HG03139 (cell line): ENCODE measurements around the gene RNF217.
"Not testable (repeated sequence)": the region's sequence is repeated elsewhere in the genome, so short reads cannot be mapped to it uniquely, and the experiment has no call there.

ENCODE experiments used
- ATAC-seq: cut with Tn5 transposase; IDR thresholded peaks from one replicate; pipeline ENCODE4 v1.9.1; 2021; ENCODE audit not compliant: unreplicated experiment

Gene RNF217

GRCh38 chr6:124962639-124963415 lies 590 bp downstream of the RNF217 start:
- no peak for ATAC-seq

- ATAC-seq, result no peak
Observed at GRCh38 chr6:124963416-124963785, 1.2 kb downstream of the RNF217 start.

GRCh38 chr6:124963831-124964763 lies 1.9 kb downstream of the RNF217 start:
- no peak for ATAC-seq

GRCh38 chr6:124964764-124965105 lies 2.5 kb downstream of the RNF217 start:
- ATAC-seq, result no peak

- not testable (repeated sequence) for ATAC-seq
Observed at GRCh38 chr6:124965424-124965850, 3.2 kb downstream of the RNF217 start.

DNA sequence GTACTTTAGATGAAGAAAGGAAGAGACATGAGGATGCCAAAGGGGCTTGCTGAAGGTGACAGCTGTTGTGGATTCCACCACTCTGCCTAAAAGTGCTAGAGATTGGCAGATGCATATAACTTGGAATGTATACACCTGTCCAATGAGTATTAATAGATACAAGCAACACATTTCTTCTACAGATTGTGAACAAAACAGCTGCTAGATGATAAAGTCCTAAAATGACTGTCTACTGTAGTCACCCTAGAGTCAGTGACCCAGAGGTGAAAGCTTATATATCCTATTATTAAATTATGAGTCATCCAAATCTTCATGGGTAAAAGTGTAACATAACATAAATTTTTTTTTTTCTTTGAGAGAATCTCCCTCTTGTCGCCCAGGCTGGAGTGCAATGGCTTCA lies 5.2 kb downstream of the RNF217 start:
- no peak for ATAC-seq

DNA sequence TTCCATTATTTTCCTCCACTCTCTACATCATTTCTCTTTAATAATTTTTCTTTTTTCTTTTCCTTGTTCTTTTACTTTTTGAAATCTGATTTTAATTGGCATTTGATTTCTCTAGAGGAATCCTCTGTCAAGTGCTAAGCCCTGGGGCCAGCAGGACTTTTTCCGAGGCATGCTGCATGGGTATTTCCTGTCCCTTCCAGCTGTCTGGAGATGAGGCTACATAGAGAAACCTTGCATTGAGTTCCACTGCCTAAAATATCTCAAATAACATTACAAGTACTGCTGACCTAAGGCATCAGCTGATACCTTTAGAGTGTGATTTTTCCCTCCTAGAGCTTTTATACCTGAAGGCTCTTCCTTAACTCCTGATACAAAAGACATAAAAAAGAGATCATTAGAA lies 6.2 kb downstream of the RNF217 start:
- ATAC-seq, result no peak

GRCh38 chr6:124970243-124970642 lies 8.0 kb downstream of the RNF217 start:
- no peak for ATAC-seq

DNA sequence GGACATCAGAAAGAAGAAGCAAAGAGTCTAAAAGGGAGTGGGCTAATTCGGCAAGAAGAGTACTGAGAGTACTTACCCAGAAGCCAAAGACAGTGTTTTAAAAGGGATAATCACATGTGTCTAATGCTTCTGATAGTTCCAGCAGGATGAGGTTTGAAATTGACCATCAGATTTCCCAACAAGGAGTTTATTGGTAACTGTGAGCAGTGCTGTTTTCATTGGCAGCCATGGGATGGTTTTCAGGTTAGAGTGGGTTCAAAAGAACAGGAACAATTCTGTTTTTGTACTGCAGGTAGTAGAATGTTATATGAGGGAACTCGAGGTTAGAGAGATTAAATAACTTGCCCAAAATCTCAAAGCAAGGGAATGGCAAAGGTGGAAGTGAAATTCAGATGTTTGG lies 8.5 kb downstream of the RNF217 start:
- ATAC-seq, result no peak

DNA sequence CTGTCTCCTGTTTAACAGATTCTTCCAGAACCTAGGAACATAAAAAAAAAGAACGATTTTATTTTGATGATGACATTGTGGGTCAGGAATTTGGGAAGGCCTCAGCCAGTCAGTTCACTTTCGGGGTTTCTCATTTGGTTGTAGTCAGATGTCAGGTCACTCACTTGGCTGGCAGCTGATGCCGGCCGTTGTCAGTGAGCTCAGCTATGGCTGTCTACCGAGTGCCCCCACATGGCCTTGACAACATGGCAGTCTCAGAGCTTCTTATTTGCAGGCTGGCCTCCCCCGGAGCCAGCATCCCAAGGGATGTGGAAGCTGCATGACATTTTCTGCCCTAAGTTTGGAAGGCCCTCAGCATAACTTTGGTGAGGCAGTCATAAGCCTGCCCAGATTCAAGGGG lies 11.5 kb downstream of the RNF217 start:
- ATAC-seq, result no peak

DNA sequence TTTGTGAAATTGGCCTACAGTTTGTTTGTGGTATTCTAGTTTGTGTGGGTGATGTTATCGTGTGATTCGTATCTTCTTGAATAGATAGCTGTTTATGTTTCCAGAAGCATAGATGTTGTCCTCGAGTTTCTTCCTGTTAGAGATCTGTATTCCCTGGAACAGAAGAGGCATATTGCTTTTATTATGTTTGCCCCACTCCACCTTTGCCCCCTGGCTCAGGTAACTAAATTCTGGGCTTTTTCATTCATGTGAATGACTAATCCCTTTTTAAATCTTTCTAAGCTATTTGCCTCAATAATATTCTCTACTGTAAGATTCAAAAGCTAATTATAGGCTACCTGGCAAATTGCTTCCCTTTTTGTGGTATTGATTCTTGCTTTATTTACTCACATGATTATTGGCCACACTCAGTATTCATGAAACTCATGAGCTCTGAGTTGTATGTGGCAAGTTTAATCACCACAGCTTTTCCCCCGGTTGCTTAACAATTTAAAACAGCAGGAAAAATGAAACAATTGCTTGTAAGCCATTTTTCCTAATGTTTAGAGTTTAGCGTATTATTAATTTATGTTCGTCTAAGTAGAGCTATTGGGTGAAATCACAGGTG lies 12.6 kb downstream of the RNF217 start:
- no peak for ATAC-seq

DNA sequence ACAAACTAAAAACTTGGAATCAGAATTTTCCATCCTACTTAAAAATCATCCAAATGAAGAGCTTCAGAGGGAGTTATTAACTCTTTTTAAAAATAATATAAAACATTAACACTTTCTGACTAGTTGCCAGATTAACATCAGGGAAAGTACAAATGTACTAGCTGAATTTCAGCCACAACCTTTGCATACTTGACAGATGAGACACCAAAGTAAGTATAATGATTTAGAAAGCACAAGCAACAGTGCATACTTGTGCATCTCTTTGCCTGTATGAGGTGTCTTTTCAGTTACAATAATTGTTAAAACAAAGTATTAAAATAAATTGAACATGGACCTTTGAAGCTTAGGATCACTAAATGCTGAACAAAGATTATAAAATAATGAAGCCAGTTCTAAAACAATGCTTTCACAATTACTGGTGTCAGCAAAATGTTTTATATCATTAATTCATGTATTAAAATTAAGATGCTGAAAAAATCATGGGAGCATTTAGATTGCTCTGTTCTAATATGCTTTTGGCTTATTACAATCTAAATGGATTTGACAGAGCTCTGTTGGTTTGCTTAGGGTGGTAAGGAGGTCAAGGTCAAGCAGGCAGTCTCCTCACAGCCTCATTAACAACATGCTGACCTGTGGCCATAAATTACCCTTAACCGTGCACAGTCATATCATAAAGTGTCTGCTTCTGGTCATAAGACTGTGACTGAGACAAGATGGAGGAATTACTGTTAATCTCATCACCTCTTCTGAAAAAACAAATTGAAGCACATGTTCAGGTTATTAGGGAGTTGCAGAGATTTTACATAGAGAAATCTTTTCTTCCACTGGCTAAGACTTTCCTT lies 15.1 kb downstream of the RNF217 start:
- no peak for ATAC-seq

GRCh38 chr6:124978451-124979293 lies 16.4 kb downstream of the RNF217 start:
- no peak for ATAC-seq

DNA sequence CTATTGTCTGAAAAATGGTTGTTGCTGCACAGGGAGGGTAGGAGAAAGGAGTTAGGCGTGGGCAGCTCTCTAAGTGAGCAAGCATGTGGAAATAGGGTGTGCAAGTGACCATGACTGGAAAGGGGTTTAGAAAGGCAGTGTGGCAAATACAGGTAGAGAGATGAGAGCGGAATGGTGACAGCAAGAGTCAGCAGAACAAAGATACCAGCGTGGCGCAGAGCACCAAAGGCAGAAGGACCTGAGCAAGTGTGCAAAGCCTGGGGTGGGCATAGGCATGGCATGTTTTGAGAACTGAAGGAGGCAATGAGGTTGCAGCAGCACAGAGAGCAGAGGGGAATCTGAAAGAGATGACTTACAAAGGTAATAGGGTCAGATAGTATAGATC lies 17.0 kb downstream of the RNF217 start:
- no peak for ATAC-seq

GRCh38 chr6:124982669-124983068 lies 20.4 kb downstream of the RNF217 start:
- no peak for ATAC-seq

DNA sequence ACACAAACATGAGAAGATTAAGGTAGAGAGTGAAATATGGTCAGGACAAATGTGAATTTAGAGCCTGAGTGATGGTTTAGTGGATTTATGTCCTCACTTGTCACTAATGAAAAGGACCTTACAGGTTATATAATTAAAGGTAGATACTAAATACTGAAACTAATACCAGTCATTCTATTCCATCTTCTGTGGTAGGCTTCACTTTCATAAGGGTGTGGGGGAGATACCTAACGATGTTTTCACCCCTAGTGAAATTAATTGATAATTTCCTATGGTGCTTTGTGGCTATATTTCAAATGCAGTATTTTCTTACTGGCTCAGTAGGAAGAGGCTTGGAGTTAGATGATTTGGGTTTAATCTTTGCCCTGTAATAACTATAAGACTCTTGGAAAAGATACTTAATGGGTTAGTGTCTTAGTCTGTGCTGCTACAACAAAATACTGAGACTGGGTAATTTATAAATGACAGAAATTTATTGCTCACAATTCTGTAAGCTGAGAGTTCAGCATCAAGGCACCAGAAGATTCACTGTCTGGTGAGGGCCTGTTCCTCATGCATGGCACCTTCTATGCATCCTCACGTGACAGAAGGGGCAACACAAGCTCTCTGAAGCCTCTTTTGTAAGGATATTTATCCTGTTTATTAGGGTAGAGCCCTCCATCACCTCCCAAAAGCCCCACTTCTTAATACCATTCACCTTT lies 21.3 kb downstream of the RNF217 start:
- no peak for ATAC-seq

DNA sequence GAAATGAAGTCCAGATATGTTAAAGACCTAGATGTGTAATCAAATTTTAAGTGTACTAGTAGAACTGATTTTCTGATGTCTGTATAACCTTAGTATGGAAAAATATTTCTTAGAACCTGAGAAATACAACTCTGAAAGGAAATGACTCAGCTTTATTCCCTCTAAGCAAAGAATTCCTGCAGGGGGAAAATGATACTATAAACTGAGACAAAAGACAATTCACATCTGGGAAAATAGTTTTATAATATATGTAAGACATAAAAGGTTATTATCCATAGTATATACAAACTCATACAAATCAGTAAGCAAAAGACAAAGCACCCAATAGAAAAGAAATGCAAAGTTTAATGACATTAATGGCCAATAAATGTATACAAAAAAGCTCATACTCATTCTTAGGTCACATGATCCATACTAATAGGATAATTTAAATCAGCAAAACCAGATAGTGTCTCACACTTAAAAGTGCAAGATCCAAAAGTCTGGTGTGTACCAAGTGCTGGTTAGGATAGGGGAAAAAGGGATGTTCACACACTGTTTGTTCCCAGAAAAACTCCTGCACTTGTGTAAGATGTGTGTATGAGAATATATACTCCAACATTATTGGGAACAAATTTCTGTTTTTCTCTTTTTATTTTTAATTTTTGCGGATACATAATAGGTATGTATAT lies 22.6 kb downstream of the RNF217 start:
- ATAC-seq, result no peak

DNA sequence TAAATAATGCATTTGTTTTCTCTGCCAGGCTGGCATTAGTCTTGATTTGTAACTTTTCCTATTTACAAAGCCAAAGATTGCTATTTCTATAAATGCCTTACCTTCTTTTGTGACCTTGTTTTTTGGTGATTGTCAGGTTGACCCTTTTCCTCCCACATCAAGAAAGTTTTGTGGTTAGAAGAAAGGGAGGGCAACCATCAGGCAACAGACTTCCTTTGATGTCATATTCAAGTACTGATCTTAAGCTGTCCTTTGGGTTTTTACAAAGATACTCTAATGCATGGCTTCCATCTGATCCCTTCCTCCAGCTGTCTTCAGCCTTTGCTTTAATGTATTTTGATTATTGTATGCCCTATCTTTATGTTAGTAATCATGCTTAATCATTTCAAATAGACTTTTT lies 23.9 kb downstream of the RNF217 start:
- ATAC-seq, result no peak

DNA sequence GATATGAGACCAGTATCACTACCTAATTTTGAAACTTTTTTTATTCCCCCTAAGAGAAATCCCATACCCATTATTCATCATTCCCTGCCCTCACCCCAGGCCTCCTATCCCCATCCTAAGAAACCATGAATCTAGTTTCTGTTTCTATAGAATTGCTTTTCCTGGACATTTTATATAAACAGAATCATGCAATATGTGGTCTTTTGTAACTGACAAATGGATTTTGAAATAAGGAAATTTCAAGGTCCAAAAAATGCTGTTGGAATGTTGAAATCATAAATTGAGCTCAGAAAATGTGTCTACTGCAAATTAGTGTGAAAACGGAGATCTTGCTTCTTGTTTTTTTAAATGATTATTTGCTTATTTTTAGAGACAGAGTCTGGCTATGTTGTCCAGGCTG lies 25.1 kb downstream of the RNF217 start:
- ATAC-seq, result no peak
